GM18499 (cell line): ENCODE data around the gene KIT.

ENCODE experiments used
- ATAC-seq: cut with Tn5 transposase; IDR thresholded peaks from one replicate; pipeline ENCODE4 v1.9.1; 2021; ENCODE audit warnings: moderate number of reproducible peaks; ENCODE audit not compliant: insufficient read depth, unreplicated experiment

The KIT gene

GRCh38 chr4:54659749-54660535 is 2.2 kb downstream of the KIT start:
- ATAC-seq, result no peak

GRCh38 chr4:54660591-54660990 is 2.8 kb downstream of the KIT start:
- no peak for ATAC-seq

GRCh38 chr4:54661169-54661568 is 3.4 kb downstream of the KIT start:
- no peak for ATAC-seq

- ATAC-seq, result no peak
Measured at GRCh38 chr4:54661686-54662085, 3.9 kb downstream of the KIT start.

GRCh38 chr4:54662123-54662522 is 4.4 kb downstream of the KIT start:
- ATAC-seq, result no peak

GRCh38 chr4:54662901-54663585 is 5.3 kb downstream of the KIT start:
- ATAC-seq, result no peak

- no peak for ATAC-seq
Measured at GRCh38 chr4:54664400-54664799, 6.6 kb downstream of the KIT start.

GRCh38 chr4:54668014-54668611 is 10.4 kb downstream of the KIT start:
- no peak for ATAC-seq

- no peak for ATAC-seq
Measured at GRCh38 chr4:54669831-54670230, 12.1 kb downstream of the KIT start.

GRCh38 chr4:54675721-54676461 is 18.1 kb downstream of the KIT start:
- ATAC-seq, result no peak

GRCh38 chr4:54676658-54677057 is 18.9 kb downstream of the KIT start:
- no peak for ATAC-seq

GRCh38 chr4:54677416-54677815 is 19.7 kb downstream of the KIT start:
- no peak for ATAC-seq

- ATAC-seq, result no peak
Measured at GRCh38 chr4:54677853-54678650, 20.3 kb downstream of the KIT start.

- no peak for ATAC-seq
Measured at GRCh38 chr4:54678826-54679225, 21.1 kb downstream of the KIT start.

- ATAC-seq, result no peak
Measured at GRCh38 chr4:54679813-54680212, 22.1 kb downstream of the KIT start.

GRCh38 chr4:54683616-54684346 is 26.0 kb downstream of the KIT start:
- no peak for ATAC-seq

- ATAC-seq, result no peak
Measured at GRCh38 chr4:54685810-54686209, 28.1 kb downstream of the KIT start.

- ATAC-seq, result peak; percentile 42
Measured at GRCh38 chr4:54687887-54688841, 30.4 kb downstream of the KIT start.
